ENCODE measurements around the gene SLC38A6. TPM values are rescaled to one million over a fixed set of nuclear protein-coding genes. Genes with fewer than 3 reads are reported as not detected.
"Not testable (repeated sequence)": the region's sequence is repeated elsewhere in the genome, so short reads cannot be mapped to it uniquely, and the experiment has no call there.

Gene SLC38A6
- total and polyA plus RNA-seq, 2 donors from 2014 or later, result 16.6 to 21.9 TPM

GRCh38 chr14:61090432-61091216 lies 109.6 kb downstream of the SLC38A6 start:
- intact Hi-C loops (cut with DNase I), result no loop called here
- TF ChIP-seq CTCF (IDR thresholded peaks at IDR 0.05; ENCODE audit: borderline replicate concordance, extremely low read depth, insufficient read depth), result no peak
- no peak for DNase-seq
- no peak overlapping the region for H3K27ac ChIP-seq (ENCODE audit: low read depth in 2 of 2, low read length in 2 of 2)
- no peak overlapping the region for H3K4me3 ChIP-seq (ENCODE audit: low read length in 3 of 3)
- no peaks in the 10 kb centered on the region for H3K27me3 ChIP-seq (ENCODE audit: control insufficient read depth, insufficient read depth, low read length)
- no peaks in the 10 kb centered on the region for H3K9me3 ChIP-seq (ENCODE audit: control insufficient read depth in 2 of 3, insufficient read depth in 1 of 3, low read length in 3 of 3)
- no peaks in the 10 kb centered on the region for H3K36me3 ChIP-seq (ENCODE audit: control insufficient read depth in 2 of 3, insufficient read depth in 3 of 3, low read length in 3 of 3)
- H3K9ac ChIP-seq (ENCODE audit: low read length in 3 of 3), result no peak overlapping the region
- H3K4me1 ChIP-seq (ENCODE audit: control insufficient read depth in 2 of 3, insufficient read depth in 2 of 3, low read depth in 1 of 3, low read length in 3 of 3), result no peaks in the 10 kb centered on the region
- FAIRE-seq, result no peak

- H3K4me3 ChIP-seq (ENCODE audit: low read length in 3 of 3), result no peak overlapping the region
- no peaks in the 10 kb centered on the region for H3K36me3 ChIP-seq (ENCODE audit: control insufficient read depth in 2 of 3, insufficient read depth in 3 of 3, low read length in 3 of 3)
- H3K27me3 ChIP-seq (ENCODE audit: control insufficient read depth, insufficient read depth, low read length), result no peaks in the 10 kb centered on the region
- intact Hi-C loops (cut with DNase I), result no loop called here
- DNase-seq (no peak), FAIRE-seq (no peak)
- H3K9ac ChIP-seq (ENCODE audit: low read length in 3 of 3), result no peak overlapping the region
- no peaks in the 10 kb centered on the region for H3K4me1 ChIP-seq (ENCODE audit: control insufficient read depth in 2 of 3, insufficient read depth in 2 of 3, low read depth in 1 of 3, low read length in 3 of 3)
- TF ChIP-seq CTCF (IDR thresholded peaks at IDR 0.05; ENCODE audit: borderline replicate concordance, extremely low read depth, insufficient read depth), result no peak
- H3K27ac ChIP-seq (ENCODE audit: low read depth in 2 of 2, low read length in 2 of 2), result no peak overlapping the region
- H3K9me3 ChIP-seq (ENCODE audit: control insufficient read depth in 2 of 3, insufficient read depth in 1 of 3, low read length in 3 of 3), result no peaks in the 10 kb centered on the region
Measured at GRCh38 chr14:61091657-61092273, 110.7 kb downstream of the SLC38A6 start.

- intact Hi-C loops (cut with DNase I); H3K36me3 ChIP-seq (ENCODE audit: control insufficient read depth in 2 of 3, insufficient read depth in 3 of 3, low read length in 3 of 3); H3K27ac ChIP-seq (ENCODE audit: low read depth in 2 of 2, low read length in 2 of 2); H3K27me3 ChIP-seq (ENCODE audit: control insufficient read depth, insufficient read depth, low read length); DNase-seq; H3K4me1 ChIP-seq (ENCODE audit: control insufficient read depth in 2 of 3, insufficient read depth in 2 of 3, low read depth in 1 of 3, low read length in 3 of 3); H3K9ac ChIP-seq (ENCODE audit: low read length in 3 of 3); H3K9me3 ChIP-seq (ENCODE audit: control insufficient read depth in 2 of 3, insufficient read depth in 1 of 3, low read length in 3 of 3); FAIRE-seq; H3K4me3 ChIP-seq (ENCODE audit: low read length in 3 of 3): not testable (repeated sequence)
Measured at GRCh38 chr14:61098096-61098495, 117.1 kb downstream of the SLC38A6 start.

GRCh38 chr14:61098721-61099120 lies 117.7 kb downstream of the SLC38A6 start:
- Histone ChIP-seq H3K9ac (ENCODE audit: low read length in 3 of 3) (no peak overlapping the region), H3K4me3 (ENCODE audit: low read length in 3 of 3) (no peak overlapping the region), H3K9me3 (ENCODE audit: control insufficient read depth in 2 of 3, insufficient read depth in 1 of 3, low read length in 3 of 3) (peaks cover 0 to 4% (median 0%) of the 10 kb centered on the region in 3 donors), H3K36me3 (ENCODE audit: control insufficient read depth in 2 of 3, insufficient read depth in 3 of 3, low read length in 3 of 3) (no peaks in the 10 kb centered on the region), H3K27me3 (ENCODE audit: control insufficient read depth, insufficient read depth, low read length) (no peaks in the 10 kb centered on the region), H3K4me1 (ENCODE audit: control insufficient read depth in 2 of 3, insufficient read depth in 2 of 3, low read depth in 1 of 3, low read length in 3 of 3) (no peaks in the 10 kb centered on the region), H3K27ac (ENCODE audit: low read depth in 2 of 2, low read length in 2 of 2) (no peak overlapping the region)
- TF ChIP-seq CTCF (IDR thresholded peaks at IDR 0.05; ENCODE audit: borderline replicate concordance, extremely low read depth, insufficient read depth), result no peak
- no peak for DNase-seq
- no peak for FAIRE-seq
- intact Hi-C loops (cut with DNase I), result no loop called here
